Measurements from ENCODE around the gene KANSL1.
"Not testable (repeated sequence)": the region's sequence is repeated elsewhere in the genome, so short reads cannot be mapped to it uniquely, and the experiment has no call there.

KANSL1 gene

GRCh38 chr17:46135126-46135812 lies 58.0 kb downstream of the KANSL1 start:
- no peak for DNase-seq

DNA sequence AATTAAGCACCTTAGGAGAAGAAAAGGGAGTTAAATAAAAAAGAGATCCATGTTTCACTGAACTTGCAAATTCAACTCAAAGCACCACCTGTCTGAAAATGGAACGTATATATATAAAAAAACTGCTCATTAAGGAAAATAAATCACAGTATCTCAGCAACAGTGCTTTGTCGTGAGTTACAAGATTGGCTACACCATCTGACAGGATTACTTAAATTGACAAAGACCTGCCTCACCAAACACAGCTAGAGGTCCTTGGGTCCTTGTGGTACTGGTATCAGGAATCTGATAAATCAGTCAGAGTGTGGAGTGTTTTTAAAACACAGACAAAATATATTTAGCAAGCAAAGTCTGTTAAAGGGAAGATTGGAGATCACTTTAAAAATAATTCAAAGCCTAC lies 63.9 kb downstream of the KANSL1 start:
- no peak for DNase-seq

DNA sequence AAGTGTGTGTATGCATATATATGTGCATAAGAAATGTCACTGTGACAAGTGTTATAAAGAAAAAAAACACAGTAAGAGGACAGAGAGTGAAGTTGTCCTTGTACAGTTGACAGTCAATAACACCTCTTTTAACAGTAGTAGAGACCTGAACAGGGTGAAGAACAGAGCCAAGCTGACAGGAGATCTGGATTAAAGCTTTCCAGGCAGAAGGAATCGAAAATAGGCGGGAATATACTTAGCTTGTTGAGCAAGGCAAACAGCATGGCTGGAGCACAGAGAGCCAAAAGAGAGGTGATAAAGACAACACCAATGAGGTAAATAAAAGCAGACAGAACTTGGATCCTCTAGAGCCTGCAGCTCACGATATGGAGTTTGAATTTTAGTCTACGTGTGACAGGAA lies 64.8 kb downstream of the KANSL1 start:
- no peak for DNase-seq

GRCh38 chr17:46127524-46127923 lies 65.7 kb downstream of the KANSL1 start:
- DNase-seq: no peak

DNA sequence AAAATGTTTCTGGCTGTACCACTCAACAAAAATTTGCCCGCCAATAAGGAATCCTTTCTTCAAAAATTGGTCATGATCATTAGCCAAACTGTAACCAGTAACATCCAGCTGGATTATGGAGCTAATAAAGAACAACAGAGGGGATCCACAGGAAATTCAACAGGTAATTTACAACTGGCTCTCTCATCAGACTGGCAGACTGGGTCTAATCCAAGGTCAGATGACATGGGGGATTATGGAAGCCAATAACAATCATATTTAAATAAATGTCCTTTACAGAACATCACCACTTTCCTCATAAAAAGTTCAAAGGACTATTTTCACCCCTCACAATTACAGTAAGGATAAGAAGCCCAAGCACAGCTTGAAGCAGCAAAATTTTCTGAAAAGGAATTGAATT lies 66.4 kb downstream of the KANSL1 start:
- no peak for DNase-seq

DNA sequence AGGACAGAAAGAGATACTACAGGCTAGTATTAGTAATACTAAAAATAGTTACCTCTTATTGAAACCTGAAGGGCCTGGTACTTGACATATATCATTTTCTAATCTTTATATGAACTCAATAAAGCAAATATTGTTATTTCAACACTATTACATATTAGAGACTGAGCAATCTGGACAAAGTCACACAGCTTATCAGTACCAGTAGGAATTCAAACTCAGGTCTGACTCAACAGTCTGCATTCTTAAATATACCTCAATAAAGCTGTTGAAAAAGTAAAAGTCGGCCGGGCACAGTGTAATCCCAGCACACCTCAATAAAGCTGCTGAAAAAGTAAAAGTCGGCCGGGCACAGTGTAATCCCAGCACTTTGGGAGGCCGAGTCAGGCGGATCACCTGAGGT lies 67.4 kb downstream of the KANSL1 start:
- DNase-seq: no peak

GRCh38 chr17:46124695-46125592 lies 68.3 kb downstream of the KANSL1 start:
- no peak for DNase-seq

DNA sequence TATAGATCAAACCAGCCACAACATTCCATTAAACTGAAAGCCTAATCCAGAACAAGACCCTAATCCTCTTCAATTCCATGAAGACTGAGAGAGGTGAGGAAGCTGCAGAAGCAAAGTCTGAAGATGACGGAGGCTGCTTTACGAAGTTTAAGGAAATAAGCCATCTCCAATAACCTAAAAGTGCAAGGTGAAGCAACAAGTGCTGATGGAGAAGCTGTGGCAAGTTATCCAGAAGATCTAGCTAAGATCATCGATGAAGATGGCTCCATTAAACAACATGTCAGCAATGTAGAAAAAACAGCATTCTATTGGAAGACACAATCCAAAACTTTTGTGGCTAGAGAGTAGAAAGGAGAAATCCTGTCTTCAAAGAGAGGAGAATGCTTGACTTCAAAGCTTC lies 69.6 kb downstream of the KANSL1 start:
- DNase-seq: no peak

DNA sequence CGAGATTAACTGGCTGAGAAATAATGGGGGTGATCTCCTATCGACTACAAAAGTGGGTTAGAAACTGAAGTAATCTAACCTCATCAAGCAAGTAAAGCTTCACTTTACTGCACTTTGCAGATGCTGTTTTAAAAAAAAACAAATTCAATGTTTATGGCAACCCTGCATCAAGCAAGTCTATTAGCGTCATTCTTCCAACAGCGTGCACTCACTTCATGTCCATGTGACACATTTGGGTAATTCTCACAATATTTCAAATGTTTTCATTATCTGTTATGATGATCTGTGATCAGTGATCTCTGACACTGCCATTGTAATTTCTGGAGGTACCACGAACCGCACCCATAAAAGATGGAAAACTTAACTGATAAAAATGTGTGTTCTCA lies 70.8 kb downstream of the KANSL1 start:
- no peak for DNase-seq

DNA sequence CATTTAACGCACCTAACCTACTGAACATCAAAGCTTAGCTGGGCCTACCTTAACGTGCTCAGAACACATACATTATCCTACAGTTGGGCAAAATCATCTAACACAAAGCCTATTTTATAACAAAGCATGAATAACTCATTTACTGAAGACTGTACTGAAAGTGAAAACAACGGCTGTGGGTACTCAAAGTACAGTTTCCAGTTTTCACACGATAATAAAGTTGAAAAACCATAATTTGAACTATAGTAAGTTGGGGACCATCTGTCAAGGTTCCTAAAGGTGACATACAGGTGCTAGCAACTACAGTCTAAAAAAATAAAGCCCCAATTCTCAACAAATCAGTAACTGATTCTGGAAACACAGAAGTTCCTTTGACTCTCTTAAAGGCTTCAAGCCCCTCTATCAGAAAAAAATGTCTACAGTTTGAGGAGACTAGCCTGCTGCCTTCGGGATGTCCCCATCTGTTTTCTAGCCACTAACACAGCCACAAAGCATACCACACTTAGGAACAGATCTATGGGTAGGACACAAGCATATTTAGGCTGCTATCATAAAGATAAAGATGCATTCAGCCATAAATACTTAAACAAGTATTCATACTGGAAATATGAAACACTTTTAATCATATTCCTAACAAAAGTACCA lies 71.3 kb downstream of the KANSL1 start:
- DNase-seq: no peak

GRCh38 chr17:46121165-46121764 lies 72.0 kb downstream of the KANSL1 start:
- no peak for DNase-seq

GRCh38 chr17:46120537-46120936 lies 72.7 kb downstream of the KANSL1 start:
- DNase-seq: no peak

- DNase-seq: no peak
These were observed 73.2 kb downstream of the KANSL1 start for GRCh38 chr17:46120078-46120477.

DNA sequence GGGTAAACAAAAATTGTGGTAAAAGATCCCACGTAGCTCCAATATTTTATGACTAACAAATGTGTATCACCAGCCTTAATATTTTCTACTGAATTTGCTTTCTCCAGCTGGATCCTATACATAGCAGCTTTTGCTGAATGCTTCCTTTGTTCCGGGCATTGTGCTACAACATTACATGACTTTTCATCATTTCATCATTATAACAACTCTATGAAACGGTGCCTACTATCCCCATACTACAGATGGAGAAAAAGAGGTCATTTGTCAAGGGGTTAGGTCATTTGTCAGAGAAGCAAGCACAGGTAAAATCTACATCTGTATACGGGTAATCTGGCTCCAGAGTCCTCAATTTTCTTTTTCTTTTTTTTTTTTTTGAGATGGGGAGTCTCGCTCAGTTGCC lies 74.3 kb downstream of the KANSL1 start:
- DNase-seq: no peak

DNA sequence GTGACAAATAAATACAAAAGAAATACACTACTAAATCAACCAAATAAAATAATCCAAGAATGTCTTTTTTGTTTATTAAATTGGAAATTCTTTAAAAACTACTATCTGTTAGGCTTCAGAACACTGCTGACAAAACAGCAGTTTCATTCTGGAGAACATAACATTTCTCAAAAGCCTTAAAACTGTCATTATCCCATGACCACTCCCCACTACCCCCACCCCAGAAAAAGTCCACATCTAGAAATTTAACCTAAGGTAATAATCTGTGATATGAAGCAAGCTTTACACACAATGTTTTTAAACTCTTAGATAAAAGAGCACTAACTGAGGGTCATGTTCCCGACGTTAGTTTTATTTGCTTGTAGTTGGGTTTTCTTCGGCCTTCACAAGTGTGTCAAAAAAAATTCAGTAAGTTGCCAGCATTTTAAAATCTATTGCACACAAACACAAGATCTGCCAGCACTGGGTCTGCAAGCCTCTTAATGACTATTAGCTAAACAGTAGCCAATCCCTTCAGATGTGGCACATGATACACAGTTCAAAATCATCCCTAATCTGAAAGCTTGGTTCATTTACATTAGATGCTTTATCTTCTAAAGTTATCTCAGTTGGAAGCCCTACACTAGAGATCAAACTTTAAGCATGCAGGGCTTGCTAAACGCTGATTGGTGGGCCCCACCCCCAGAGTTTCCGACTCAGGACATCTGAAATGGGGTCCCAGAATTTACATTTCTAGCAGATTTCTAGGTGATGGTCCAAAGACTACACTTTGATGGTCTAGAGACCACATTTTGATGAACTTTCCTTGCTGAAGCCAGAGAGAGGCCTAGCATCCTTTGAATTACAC lies 75.2 kb downstream of the KANSL1 start:
- no peak for DNase-seq

- no peak for DNase-seq
These were observed 76.1 kb downstream of the KANSL1 start for GRCh38 chr17:46117117-46117516.

DNA sequence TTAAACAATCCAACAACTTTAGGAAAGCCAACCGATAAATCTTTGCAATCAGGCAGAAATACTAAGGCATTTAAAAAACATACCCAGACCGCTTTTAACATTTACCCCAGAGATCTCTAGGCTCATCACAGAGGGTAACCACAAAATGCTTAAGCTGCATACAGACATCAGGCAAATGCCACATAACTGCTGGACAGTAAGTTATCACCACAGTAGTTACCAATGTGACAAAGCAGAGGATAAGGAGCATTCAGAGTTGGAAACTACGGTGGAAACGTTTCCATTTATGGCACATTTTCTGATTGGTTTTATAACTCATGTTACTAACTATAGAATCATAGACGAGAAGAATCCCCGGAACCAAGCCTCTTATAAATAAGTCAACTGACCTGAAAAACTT lies 77.5 kb downstream of the KANSL1 start:
- no peak for DNase-seq

DNA sequence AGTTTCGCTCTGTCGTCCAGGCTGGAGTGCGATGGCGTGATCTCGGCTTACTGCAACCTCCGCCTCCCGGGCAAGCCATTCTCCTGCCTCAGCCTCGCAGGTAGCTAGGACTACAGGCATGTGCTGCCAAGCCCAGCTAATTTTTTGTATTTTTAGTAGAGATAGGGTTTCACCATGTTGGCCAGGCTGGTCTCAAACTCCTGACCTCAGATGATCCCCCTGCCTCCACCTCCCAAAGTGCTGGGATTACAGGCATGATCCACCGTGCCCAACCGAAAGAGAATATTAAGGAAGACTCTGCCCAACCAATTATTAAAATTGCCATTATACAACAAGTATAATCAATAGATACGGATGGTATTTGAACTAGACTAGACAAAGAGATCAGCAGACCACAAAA lies 82.0 kb downstream of the KANSL1 start:
- DNase-seq: not testable (repeated sequence)

- DNase-seq: no peak
These were observed 83.0 kb downstream of the KANSL1 start for GRCh38 chr17:46110219-46110618.

GRCh38 chr17:46109603-46110189 lies 83.5 kb downstream of the KANSL1 start:
- no peak for DNase-seq

GRCh38 chr17:46108550-46109110 lies 84.6 kb downstream of the KANSL1 start:
- DNase-seq: no peak

DNA sequence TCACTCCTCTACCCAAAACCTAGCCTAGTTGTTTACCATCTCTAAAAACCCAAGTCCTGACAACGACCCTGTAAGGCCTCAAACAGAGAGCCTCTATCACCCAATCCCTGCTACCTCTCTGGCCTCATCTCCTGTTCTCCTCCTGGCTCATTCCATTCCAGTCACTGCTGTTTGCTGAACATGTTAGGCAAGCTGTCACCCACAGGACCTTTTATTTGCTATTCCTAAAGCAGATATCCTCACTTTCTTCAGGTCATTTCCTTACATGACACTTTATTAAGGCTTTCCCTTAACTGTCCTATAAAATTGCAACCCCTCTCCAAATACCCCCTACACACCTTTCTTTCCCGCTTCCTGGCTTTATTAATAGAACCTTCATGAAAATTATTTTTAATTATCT lies 85.1 kb downstream of the KANSL1 start:
- DNase-seq: no peak
